ENCODE measurements around the gene DCTPP1. TPM values are rescaled to one million over a fixed set of nuclear protein-coding genes. Genes with fewer than 3 reads are reported as not detected.

DCTPP1 gene
- total RNA-seq = 54.4 and 54.8 TPM in 2 replicates

GRCh38 chr16:30429678-30430427 lies at the start of gene DCTPP1:
DCTPP1 (minus strand) TSS chr16:30430030; CDS start chr16:30429980, 50 bp downstream.

GRCh38 chr16:30472328-30472942 lies 42.6 kb upstream of the DCTPP1 start, which contains the start of gene ITGAL:
ITGAL (plus strand) TSS chr16:30472742; CDS start chr16:30472838, 96 bp downstream.

GRCh38 chr16:30445408-30446202 lies 15.8 kb upstream of the DCTPP1 start, which contains the start of gene SEPHS2:
SEPHS2 (minus strand) TSS chr16:30445874; CDS start chr16:30445727, 147 bp downstream.

GRCh38 chr16:30407102-30407803 lies 22.6 kb downstream of the DCTPP1 start, which contains the start of gene ZNF771:
ZNF771 (plus strand) TSS chr16:30407606; CDS start chr16:30408054, 448 bp downstream.

DNA sequence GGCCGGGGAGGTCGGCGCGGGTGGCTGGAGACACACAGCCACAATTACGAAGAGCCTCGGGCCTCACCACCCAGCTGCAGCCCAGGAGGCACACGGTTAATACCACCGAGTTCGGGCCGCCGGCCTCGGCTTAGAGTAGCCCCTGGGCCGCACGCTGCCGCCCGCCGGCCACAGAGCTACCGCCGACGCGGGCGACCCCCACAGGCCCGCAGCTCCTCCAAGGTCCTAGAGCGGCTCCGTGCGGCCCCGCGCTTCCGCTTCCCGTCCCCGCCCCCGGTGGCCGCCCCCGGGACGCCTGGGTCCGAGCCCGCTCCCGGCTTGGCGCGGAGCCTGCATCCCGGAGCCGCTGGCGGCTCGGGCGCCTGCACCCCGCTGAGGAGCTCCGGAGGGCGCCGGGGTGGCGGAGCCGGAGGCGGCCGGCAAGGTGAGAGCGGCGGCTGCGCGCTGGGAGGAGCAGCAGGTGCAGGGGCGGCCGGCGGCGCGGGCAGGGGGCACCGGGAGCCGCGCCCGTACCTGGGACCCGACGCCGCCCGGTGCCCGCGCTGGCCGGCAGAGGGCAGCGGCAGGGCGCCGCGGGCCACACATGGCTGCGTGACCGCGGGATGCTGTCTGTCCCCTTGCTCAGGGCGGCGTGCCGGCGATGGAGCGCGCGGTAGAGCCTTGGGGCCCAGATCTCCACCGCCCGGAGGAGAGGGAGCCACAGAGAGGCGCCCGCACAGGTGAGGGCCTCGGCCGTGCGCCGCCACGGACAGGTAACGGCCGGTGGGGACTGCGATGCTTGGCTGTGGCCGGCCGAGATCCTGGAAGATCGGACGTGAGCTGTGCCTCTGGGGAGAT lies 34.5 kb downstream of the DCTPP1 start, which contains the start of gene ZNF48:
Gene ZNF48 (plus strand): TSS at position 266 of the 837 bp plus-strand sequence. CDS start 375 bp downstream, at position 641.

GRCh38 chr16:30382111-30382881 lies 47.5 kb downstream of the DCTPP1 start, which contains the start of gene SEPTIN1:
SEPTIN1 (minus strand) TSS chr16:30382561; CDS start chr16:30382542, 19 bp downstream.

GRCh38 chr16:30374538-30374937 lies 55.3 kb downstream of the DCTPP1 start, which contains the start of gene MYL11:
MYL11 (plus strand) TSS chr16:30374802; CDS start chr16:30374858, 56 bp downstream.

Other genes starting within 250 kb of the DCTPP1 start
- 7.4 and 7.7 TPM in 2 replicates for gene CORO1A, start 246.4 kb downstream of the DCTPP1 start, total RNA-seq
- gene BOLA2B, start 236.4 kb downstream of the DCTPP1 start, total RNA-seq = 442 and 580 TPM in 2 replicates
- gene SLX1A, start 236.2 kb downstream of the DCTPP1 start, total RNA-seq = 32.0 and 42.2 TPM in 2 replicates
- gene SULT1A3, start 230.8 kb downstream of the DCTPP1 start, total RNA-seq = 1.2 and 1.8 TPM in 2 replicates
- gene NPIPB13, start 181.6 kb downstream of the DCTPP1 start, total RNA-seq = 0.30 TPM in 1 of 2 replicates, not detected in the other
- 49.8 and 53.5 TPM in 2 replicates for gene CD2BP2, start 74.7 kb downstream of the DCTPP1 start, total RNA-seq
- 40.9 and 44.0 TPM in 2 replicates for gene TBC1D10B, start 59.5 kb downstream of the DCTPP1 start, total RNA-seq
- not detected in 2 replicates for gene MYL11, start 55.2 kb downstream of the DCTPP1 start, total RNA-seq
- gene SEPTIN1, start 47.5 kb downstream of the DCTPP1 start, total RNA-seq = 0.15 TPM in 1 of 2 replicates, not detected in the other
- gene ZNF48, start 34.6 kb downstream of the DCTPP1 start, total RNA-seq = 4.4 and 5.6 TPM in 2 replicates
- gene ZNF771, start 22.4 kb downstream of the DCTPP1 start, total RNA-seq = 8.6 and 9.2 TPM in 2 replicates
- 18.3 and 18.6 TPM in 2 replicates for gene SEPHS2, start 15.8 kb upstream of the DCTPP1 start, total RNA-seq
- gene ITGAL, start 42.7 kb upstream of the DCTPP1 start, total RNA-seq = not detected in 2 replicates
- 22.9 and 27.9 TPM in 2 replicates for gene ZNF768, start 96.5 kb upstream of the DCTPP1 start, total RNA-seq
- gene ZNF747, start 104.8 kb upstream of the DCTPP1 start, total RNA-seq = 7.3 and 8.1 TPM in 2 replicates
- 5.5 and 6.2 TPM in 2 replicates for gene ZNF764, start 128.3 kb upstream of the DCTPP1 start, total RNA-seq
- gene ZNF688, start 141.7 kb upstream of the DCTPP1 start, total RNA-seq = 11.1 and 14.0 TPM in 2 replicates
- gene ZNF785, start 155.7 kb upstream of the DCTPP1 start, total RNA-seq = 4.9 and 6.2 TPM in 2 replicates
- gene ZNF689, start 180.4 kb upstream of the DCTPP1 start, total RNA-seq = 6.4 and 7.3 TPM in 2 replicates
- 21.4 and 23.5 TPM in 2 replicates for gene PRR14, start 220.9 kb upstream of the DCTPP1 start, total RNA-seq
- gene FBRS, start 228.4 kb upstream of the DCTPP1 start, total RNA-seq = 19.3 TPM in 2 replicates